Keratinocyte (primary cell): ENCODE results near the gene SCN8A. TPM values are rescaled to one million over a fixed set of nuclear protein-coding genes. Genes with fewer than 3 reads are reported as not detected.

ENCODE experiments used
- DNase-seq: peaks from one replicate; pipeline ENCODE4 v3.0.0-alpha.2; 2011; ENCODE audit warnings: low read depth, missing footprints, low spot score
- FAIRE-seq: peaks from 2 replicates; lab custom pipeline; 2011; peaks lifted over from hg19 to GRCh38; lab: Jason Lieb, UNC
- H2AFZ ChIP-seq: 2 replicates; pipeline ENCODE4 v1.6.0; 2012; ENCODE audit warnings: low read length, control low read depth, inconsistent platforms; ENCODE audit not compliant: control insufficient read depth
- H3K27ac ChIP-seq: 2 replicates; pipeline ENCODE4 v1.5.1; 2011; ENCODE audit warnings: low read length; ENCODE audit not compliant: control insufficient read depth, insufficient read depth
- H3K27me3 ChIP-seq: 3 replicates; pipeline ENCODE4 v1.6.0; 2011; ENCODE audit warnings: low read length; ENCODE audit not compliant: control insufficient read depth, insufficient read depth; ENCODE audit errors: extremely low read depth
- H3K36me3 ChIP-seq, 2 experiments: 2 replicates in 1 of 2; 3 replicates in 1 of 2; pipeline ENCODE4 v1.5.1; 2011; ENCODE audit warnings: low read length in 2 of 2, mild to moderate bottlenecking in 1 of 2; ENCODE audit not compliant: control insufficient read depth in 2 of 2, insufficient read depth in 2 of 2; ENCODE audit errors: extremely low read depth in 1 of 2
- H3K4me1 ChIP-seq: 3 replicates; pipeline ENCODE4 v1.5.1; 2011; ENCODE audit warnings: low read length; ENCODE audit not compliant: control insufficient read depth, insufficient read depth; ENCODE audit errors: extremely low read depth
- H3K4me2 ChIP-seq: 3 replicates; pipeline ENCODE4 v1.6.0; 2011; ENCODE audit warnings: low read depth, low read length; ENCODE audit not compliant: control insufficient read depth, insufficient read depth; ENCODE audit errors: extremely low read depth
- H3K4me3 ChIP-seq, 3 experiments: fragments of 200-600 bp in 1 of 3; sonication (generic) in 1 of 3; 2 replicates in 2 of 3; 3 replicates in 1 of 3; pipeline ENCODE4 v1.5.1; 2011 to 2016; ENCODE audit warnings: low read length in 3 of 3, mild to moderate bottlenecking in 3 of 3, control low read depth in 2 of 3, inconsistent platforms in 1 of 3, low read depth in 1 of 3, mixed read lengths in 1 of 3, mixed run types in 1 of 3, moderate library complexity in 1 of 3; ENCODE audit not compliant: control insufficient read depth in 2 of 3, insufficient read depth in 2 of 3; ENCODE audit errors: extremely low read depth in 1 of 3
- H3K79me2 ChIP-seq: 2 replicates; pipeline ENCODE4 v1.6.0; 2012; ENCODE audit warnings: low read length; ENCODE audit not compliant: control insufficient read depth, insufficient read depth
- H3K9ac ChIP-seq: 3 replicates; pipeline ENCODE4 v1.6.0; 2011; ENCODE audit warnings: low read length; ENCODE audit not compliant: control insufficient read depth, insufficient read depth; ENCODE audit errors: extremely low read depth
- H3K9me1 ChIP-seq: 3 replicates; pipeline ENCODE4 v1.6.0; 2011; ENCODE audit warnings: low read length; ENCODE audit not compliant: control insufficient read depth, insufficient read depth; ENCODE audit errors: extremely low read depth
- H3K9me3 ChIP-seq: 2 replicates; pipeline ENCODE4 v1.5.1; 2012; ENCODE audit warnings: low read depth, low read length; ENCODE audit not compliant: control insufficient read depth
- H4K20me1 ChIP-seq: 3 replicates; pipeline ENCODE4 v1.6.0; 2011; ENCODE audit warnings: low read length; ENCODE audit not compliant: control insufficient read depth, insufficient read depth; ENCODE audit errors: extremely low read depth
- CTCF ChIP-seq, 3 experiments: IDR thresholded peaks in 1 of 3; conservative IDR thresholded peaks in 1 of 3; optimal IDR thresholded peaks in 1 of 3; 2 replicates in 2 of 3; 3 replicates in 1 of 3; pipeline versions ENCODE3 to v1.5.1; 2011; ENCODE audit warnings: low read length in 3 of 3, mild to moderate bottlenecking in 3 of 3, moderate library complexity in 2 of 3, control low read depth in 1 of 3, inconsistent platforms in 1 of 3; ENCODE audit not compliant: insufficient read depth in 2 of 3; ENCODE audit errors: extremely low read depth in 1 of 3
- EZH2 ChIP-seq: IDR thresholded peaks from one replicate; pipeline ENCODE4 v1.6.1; 2012; ENCODE audit warnings: inconsistent platforms, mild to moderate bottlenecking, low read length, moderate library complexity
- dilution Hi-C: fragments of 300-500 bp; cut with MboI; formaldehyde crosslinking; loops from one replicate; pipeline ENCODE4 v1.7.0; 2020; ENCODE audit warnings: low sequenced_read_pairs; ENCODE audit not compliant: extremely low pct_ligation_motif_present
- polyA plus RNA-seq, 5 experiments: library from polyadenylated mRNA; depleted of rRNA in 3 of 5; stranded (reverse) in 3 of 5; stranded (forward) in 1 of 5; unstranded in 1 of 5; fragments of >200 nt; gene quantifications; 1 replicate in 1 of 5; 2 replicates in 3 of 5; 3 replicates in 1 of 5; pipeline versions ENCODE4 v1.2.1 to v1.2.3, GENCODE V29; 2011 to 2012; ENCODE audit warnings: missing spikeins in 2 of 5, low read depth in 1 of 5, low replicate concordance in 1 of 5

Gene SCN8A
- polyA plus RNA-seq, 1 donor (not counting 4 experiments of a cell fraction or from before 2014, with no cell fraction given), result 1.1 TPM

- no peaks in the 10 kb centered on the region for H3K79me2 ChIP-seq
- DNase-seq (no peak), FAIRE-seq (no peak)
- no peak overlapping the region for H2AFZ ChIP-seq
- dilution Hi-C loops, result no loop called here
- no peak overlapping the region for H3K4me3 ChIP-seq
- no peaks in the 10 kb centered on the region for H3K4me1 ChIP-seq
- no peak overlapping the region for H3K4me2 ChIP-seq
- H4K20me1 ChIP-seq, result no peaks in the 10 kb centered on the region
- no peak overlapping the region for H3K9ac ChIP-seq
- no peaks in the 10 kb centered on the region for H3K9me3 ChIP-seq
- no peak overlapping the region for H3K27ac ChIP-seq
- H3K36me3 ChIP-seq, result no peaks in the 10 kb centered on the region
- H3K9me1 ChIP-seq, result no peaks in the 10 kb centered on the region
- TF ChIP-seq EZH2 (no peak), CTCF (optimal IDR thresholded peaks at IDR 0.05 in 1 of 3, IDR thresholded peaks at IDR 0.05 in 1 of 3, conservative IDR thresholded peaks at IDR 0.05 in 1 of 3; ENCODE audit: extremely low read depth in 1 of 3, insufficient read depth in 2 of 3, low read length in 3 of 3) (no peak)
- peaks cover 60% of the 10 kb centered on the region for H3K27me3 ChIP-seq
Observed at GRCh38 chr12:51839310-51839947, 248.4 kb downstream of the SCN8A start.

- Histone ChIP-seq H3K9ac (no peak overlapping the region), H2AFZ (no peak overlapping the region), H3K9me3 (no peaks in the 10 kb centered on the region), H4K20me1 (no peaks in the 10 kb centered on the region), H3K27me3 (peaks cover 66% of the 10 kb centered on the region), H3K4me1 (no peaks in the 10 kb centered on the region), H3K27ac (no peak overlapping the region), H3K36me3 (no peaks in the 10 kb centered on the region), H3K79me2 (no peaks in the 10 kb centered on the region), H3K9me1 (no peaks in the 10 kb centered on the region), H3K4me2 (no peak overlapping the region), H3K4me3 (no peak overlapping the region)
- TF ChIP-seq CTCF (optimal IDR thresholded peaks at IDR 0.05 in 1 of 3, IDR thresholded peaks at IDR 0.05 in 1 of 3, conservative IDR thresholded peaks at IDR 0.05 in 1 of 3; ENCODE audit: extremely low read depth in 1 of 3, insufficient read depth in 2 of 3, low read length in 3 of 3) (no peak), EZH2 (no peak)
- FAIRE-seq, result no peak
- dilution Hi-C loops, result no loop called here
- no peak for DNase-seq
Observed at GRCh38 chr12:51840966-51841365, 249.9 kb downstream of the SCN8A start.
